CD4-positive, alpha-beta T cell treated with Interleukin-6 for 4 hours (primary cell): ENCODE measurements around the gene KRT76.
"Not testable (repeated sequence)": the region's sequence is repeated elsewhere in the genome, so short reads cannot be mapped to it uniquely, and the experiment has no call there.

Experiments used
- DNase-seq: peaks from one replicate; pipeline ENCODE4 v3.0.0-alpha.2; 2020; ENCODE audit warnings: mixed read lengths

The KRT76 gene

DNA sequence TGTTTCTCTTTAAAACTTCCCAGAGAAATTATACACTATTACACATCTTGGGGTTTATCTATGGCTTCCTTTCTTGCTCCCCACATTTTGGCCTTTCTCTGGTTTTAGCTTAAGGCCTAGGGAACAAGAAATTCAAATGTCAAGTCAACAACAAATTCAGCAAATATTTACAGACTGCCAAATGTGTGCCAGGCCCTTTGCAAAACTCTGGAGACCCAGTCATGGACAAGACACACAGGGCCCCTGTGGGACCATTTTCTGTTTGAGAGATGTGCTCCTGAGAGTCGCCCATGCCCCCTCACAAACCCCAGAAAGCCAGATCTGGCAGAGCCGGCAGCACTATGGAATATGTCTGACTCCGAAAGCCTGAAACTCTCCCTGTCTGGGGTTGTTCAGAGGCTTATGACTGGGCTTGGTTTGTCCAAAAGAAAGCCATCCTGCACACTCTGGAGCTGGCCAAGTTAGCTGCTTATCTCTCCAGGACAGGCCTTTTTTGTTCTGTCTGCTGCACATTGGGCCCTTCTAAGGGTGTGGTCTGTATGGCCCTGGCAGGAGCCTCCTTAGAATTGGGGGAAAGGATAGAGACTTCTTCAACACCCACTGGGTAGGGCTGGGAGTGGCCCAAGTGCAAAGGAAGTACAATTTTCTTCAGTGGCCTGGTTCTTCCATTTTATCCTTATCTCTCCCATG lies 19.8 kb upstream of the KRT76 start:
- DNase-seq = no peak

DNA sequence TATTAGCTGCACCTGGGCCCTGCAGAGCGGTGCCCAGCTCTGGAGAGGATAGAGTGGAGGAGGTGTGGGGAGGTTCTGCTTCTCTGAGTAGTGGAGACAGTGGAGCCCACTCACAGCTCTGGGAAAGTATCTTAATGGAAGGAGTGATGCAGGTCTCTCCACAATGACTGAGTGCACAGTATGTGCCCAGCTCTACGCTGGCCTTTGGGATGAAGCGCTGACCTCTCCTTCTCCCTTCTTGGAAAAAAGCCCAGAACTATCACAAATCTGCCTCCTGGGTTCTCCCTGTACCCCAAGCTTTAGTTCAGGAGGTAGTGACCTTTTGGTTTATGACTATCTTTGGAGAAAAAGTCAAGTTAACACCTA lies 19.3 kb upstream of the KRT76 start:
- DNase-seq = no peak

DNA sequence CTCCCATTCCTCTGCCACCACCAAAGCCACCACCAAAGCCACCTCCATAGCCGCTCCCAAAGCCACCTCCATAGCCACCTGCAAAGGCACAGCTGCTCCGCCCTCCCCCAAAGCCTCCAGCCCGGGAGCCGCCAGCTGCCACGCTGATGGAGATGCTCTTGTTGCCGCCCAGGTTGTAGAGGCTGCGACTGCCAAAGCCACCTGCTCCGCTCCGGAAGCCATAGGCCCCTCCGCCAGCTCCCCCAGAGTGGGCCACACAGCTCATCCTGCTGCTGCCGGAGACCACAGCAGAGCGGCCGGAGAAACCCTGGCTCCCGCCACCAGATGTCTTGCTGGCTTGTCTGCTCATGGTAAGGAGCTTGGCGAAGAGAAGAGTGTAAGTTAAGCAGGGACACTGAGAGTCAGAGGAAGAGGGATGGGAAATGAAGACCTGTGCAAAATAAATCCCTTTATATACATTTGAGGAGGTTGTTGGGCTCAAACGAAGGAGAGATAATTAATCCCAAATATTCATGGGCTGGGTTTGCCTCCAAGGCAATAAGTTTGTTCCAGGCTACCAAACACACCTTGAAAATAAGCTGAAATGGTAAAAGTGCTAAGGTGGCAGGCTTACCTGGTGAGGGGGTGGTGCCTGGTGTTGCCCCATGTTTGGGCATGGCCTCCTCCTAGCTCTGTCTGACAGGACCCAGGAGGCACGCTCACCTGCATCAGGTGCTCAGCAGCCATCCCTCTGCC lies 18.7 kb upstream of the KRT76 start, which contains the start of gene KRT3:
TSS of gene KRT3 (minus strand) at position 424 of the 735 bp plus-strand sequence. CDS start at position 349, 75 bp downstream.
- DNase-seq = no peak

DNA sequence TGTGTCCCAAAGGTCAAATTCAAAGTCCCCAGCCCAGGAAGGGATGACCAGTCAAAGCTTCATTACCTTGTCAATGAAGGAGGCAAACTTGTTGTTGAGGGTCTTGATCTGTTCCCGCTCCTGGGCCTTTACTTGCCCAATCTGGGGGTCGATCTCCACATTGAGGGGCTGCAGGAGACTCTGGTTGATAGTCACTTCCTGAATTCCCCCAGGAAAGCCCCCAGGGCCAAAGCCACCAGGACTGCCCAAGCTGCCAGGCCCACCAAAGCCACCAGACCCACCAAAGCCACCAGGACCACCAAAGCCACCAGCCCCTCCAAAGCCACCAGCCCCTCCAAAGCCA lies 18.2 kb upstream of the KRT76 start:
- DNase-seq = not testable (repeated sequence)

DNA sequence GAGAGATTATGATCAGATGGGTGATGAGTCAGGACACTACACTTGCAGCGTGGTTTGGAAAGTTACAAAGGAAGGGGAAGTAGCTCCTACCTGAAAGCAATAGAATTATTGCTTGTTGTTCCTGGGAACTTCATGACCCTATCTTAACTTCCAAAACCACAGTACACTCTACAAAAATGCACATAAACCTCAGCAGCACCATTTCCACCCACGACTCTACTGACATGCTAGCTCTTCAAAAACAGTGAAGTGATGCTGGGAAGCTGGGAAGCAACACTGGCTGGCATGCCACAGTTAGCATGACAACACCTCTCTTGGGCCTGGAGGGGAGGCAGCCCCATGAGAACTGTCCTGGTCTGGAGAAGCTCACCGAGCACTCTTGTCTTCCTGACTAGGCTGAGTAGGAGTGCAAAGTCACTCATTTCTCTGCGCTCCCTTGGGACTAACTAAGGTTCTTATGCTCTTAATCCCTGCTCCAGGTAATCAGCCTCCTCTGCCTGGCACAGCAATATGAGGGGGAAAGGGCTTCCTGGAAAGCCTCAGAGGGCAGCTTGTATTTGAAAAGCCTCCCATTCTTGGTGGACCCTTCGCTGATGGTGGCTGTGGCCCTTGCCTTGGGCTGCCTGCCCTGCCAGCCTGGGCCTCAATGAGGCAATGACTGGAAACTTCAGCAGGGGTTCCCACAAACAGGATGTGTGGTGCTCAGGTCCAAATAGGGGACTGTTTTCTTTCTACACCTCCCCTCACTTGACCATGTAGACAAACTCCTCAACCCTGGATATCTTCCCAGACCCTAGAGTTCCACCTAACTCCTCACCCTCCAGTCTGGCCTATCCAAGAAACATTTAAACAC lies 17.6 kb upstream of the KRT76 start:
- no peak for DNase-seq

DNA sequence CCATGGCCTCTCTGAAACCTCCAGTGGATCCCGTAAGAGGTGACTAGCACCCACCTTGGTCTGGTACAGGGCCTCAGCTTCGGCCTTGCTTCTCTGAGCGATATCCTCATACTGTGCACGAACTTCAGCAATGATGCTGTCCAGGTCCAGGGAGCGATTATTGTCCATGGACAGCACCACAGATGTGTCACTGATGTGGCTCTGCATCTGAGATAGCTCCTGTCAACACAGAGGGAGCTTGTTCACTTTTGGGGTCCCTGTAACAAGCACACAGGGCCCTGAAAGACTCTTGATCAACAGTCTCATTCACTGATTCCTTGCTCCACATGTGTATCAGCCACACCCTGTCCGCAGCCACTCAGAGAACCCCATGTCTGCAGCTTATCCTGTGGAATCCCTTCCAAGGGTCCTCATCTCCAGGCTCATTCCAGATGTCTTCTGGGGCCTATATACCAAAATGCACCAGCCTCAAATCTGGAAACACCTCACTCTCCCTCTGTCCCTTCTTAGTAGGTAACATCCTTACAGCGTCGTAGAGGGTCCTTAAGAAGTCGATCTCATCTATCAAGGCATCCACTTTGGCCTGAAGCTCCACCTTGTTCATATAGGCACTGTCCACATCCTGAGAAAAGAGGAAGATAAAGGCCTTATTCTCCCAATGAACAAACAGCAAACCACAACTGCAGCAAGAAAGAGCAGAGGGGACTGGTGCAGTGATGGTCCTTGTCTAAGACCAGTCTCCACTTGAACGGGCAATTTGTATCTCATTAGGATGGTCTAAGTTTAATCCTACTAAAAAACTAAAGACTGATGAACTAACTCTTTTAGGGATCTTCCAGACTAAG lies 15.3 kb upstream of the KRT76 start:
- no peak for DNase-seq

DNA sequence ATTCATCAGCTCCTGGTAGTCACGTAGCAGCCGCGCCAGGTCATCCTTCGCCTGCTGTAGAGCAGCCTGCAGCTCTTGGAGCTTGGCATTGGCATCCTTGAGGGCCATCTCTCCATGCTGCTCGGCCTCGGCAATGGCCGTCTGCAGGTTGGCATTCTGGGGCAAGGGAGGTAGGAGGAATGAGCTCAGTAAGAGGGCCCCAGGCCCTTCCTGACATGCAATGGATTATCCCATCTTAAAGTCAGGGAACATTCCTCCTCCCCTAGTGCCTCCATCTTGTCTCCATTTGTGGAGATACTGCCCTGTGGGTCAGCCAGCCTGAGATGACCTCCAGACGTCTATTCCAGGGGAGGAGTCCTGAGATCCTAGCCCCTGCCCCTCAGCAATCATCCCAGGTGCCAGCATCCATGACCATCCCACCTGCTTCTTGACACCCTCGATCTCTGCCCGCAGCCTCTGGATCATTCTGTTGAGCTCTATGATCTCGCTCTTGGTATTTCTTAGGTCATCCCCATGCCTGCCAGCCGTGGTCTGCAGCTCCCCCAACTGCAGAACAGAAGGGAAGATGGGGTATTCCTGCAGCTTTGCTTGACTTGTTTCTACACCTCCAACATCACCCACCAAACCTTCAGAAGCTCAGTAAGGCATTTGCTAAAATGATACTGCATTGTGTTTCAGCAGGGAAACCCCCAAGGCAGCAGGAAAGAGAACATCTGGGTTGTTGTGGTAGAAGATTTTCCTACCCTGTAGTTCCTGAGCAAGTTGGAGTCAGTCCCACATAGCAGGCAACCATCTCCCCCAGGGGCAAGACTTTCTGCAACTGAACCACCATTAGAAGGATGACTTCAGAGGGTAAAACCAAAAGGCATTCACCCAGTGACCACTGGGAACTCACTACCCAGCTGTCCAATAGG lies 14.4 kb upstream of the KRT76 start:
- no peak for DNase-seq

DNA sequence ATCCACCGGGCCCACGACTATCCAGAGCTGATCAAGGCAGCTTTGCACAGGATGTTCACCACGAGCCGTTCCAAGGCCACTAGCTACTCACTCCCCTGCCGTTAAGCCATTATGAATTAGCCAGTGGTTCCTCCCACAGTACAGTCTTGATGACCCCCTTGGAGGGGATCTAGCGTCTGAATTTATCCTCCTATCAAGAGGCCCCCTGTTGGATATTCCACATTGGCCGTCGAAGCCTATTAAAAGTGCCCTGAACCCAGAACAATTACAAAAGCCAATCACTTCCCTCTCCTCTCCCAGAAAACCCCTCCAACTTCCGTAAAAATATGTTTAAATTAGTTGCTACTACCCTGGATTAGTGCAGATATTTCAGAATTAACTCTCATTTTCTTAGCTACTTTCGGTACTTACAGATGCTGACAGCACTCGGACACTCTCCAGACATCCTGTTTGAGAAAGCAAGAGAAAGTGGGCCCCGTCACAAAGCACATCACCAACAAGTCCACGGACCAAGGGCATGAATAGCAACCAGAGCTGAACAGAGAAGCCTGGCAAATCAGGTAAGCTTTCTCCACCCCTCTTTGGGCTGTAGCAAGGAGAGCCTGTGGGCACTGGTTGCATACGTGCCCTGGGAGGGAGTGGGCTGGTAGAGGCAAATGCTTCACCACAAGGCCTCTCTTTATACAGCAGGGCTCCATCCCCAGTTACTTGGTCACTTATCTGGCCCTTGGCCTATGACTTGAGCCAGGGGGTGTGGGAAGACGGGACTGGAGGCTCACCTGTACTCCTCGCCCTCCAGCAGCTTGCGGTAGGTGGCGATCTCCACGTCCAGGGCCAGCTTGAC lies 13.5 kb upstream of the KRT76 start:
- DNase-seq = no peak

DNA sequence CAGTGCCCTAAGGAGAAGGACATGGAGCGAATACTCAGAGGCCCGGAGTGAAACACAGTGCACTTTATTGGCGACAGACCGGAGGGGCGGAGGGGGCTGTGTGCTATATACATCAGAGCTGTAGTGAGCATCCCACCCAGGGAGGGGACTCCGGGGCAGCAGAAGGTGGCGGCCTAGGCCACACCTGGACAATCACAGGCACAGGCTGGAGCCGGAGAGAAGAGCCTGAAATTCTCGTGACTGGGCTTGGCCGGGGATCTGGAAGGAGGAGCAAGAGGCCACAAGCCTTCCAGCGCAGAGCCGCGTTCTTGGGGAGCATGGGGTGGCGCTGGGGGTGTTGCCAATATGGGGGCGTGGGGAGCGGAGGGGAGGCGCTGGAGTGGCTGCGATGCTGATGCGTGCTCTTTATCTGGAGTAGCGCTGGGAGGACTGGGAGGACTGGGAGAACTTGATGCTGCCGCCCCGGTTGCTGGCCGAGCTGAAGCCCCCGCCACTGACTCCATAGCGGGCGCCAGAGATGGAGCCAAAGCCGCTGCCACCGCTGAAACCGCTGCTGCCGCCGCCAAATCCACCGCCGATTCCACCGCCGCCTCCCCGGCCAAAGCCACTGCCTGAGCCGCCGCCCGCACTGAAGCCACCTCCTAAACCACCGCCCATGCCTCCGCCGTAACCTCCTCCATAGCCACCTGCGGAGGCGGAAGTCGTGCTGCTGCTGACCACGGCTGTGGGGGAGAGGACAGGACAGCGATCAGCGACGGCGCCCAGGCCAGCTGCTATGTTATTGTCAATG lies 12.7 kb upstream of the KRT76 start:
- peak; percentile 6 for DNase-seq

DNA sequence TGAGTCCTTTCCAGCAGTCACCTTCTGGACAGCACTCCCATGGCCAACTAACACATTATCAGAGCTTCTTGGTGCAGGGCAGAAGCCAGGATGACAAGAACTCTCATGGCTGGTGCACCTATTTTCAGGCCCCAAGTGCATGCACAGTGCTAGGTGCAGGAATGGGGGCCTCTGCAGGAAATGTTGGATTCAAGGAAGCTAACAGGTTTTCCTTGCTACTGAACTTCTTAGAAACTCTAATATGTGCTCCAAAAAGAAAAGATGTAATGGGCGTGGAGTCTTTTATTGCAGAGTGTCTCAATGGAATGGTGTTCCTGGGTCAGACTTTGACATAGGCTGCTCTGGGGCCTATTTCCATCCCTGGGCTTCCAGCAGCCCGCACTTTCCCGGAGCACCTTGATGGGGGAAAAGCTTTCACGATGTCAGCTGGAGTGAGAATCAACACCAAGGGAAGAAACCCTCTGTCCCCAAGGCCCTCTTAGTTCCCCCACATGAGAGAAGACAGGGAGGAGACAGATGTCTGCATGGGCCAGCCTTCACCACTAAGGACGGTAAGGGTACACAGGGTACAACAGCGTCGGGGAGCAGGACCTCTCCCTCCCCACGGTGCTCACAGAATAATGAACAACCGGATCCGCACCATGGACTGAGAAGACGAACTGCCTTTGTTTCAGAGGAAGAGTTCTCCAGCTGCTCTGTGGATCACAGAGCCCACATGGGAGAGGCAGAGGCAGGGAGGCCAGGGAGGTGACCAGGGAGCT lies 11.9 kb upstream of the KRT76 start:
- no peak for DNase-seq

DNA sequence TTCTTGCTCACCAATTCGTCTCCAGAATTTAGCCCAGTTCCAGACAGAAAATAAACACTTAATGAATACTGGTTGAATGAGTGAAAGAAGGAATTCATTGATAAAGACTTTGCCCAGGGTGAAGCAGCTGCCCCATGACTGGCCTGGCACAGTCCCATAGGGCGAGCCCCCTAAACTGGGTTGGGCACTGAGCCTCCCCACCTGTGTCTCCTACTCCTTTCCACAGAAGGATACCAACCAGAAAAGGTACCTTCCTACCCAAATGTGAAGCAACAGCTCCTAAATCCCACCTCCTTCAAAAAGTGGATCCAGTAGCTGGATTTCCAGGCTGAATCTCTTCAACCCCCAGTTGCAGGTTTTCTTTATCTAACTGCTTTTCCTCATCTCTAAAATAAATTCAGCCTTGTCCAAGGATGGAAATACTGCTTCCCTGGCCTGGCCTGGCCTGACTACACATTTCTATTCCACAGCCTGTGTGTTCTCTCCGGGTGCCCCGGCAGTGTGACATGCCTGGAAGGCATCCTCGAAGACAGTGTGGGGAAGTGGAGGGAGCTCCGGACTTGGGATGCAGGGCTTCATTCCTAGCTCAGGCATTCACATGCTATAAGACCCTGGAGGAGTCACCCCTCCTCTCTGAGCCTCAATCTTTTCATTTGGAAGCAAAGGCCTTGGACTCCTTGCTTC lies 11.2 kb upstream of the KRT76 start:
- no peak for DNase-seq

DNA sequence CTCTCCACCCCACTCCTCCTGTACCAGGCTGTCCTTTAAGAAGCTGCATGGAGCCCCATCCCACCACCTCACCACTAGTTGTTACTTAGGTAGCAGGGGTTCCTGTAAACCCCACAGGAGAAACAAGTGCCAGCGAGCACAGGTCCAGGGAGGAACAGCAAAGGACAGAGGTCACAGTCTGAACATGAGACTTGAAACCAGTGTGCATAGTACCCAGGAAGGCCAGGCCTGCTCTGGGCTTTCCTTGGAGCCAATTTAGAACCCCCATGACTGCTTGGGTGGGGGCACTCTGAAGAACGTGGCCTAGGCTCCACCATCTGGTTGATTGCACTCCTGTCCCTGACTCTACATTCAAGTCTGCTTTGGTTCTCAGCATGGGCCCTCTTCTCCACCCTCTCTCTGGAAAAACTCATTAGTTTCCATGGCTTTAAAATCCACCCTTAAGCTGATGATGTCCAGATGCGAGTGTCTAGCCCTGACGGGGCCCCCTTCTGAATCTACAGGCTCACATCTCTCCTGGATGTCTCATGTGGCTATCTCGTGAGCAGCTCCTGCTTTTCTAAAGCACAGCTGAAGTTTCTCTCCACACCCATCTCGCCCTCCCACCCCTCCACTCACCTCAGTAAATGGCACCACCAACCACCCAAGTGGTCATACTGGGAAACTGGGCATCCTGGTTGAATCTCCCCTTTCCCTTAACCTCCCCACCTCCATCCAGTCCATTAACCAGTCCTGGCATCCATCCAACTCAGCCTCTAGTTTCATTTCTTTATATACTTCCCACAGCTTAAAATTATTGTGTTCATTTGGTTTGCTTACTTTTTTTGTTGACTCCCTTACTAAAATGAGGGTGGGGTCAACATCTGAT lies 10.4 kb upstream of the KRT76 start:
- DNase-seq = no peak

DNA sequence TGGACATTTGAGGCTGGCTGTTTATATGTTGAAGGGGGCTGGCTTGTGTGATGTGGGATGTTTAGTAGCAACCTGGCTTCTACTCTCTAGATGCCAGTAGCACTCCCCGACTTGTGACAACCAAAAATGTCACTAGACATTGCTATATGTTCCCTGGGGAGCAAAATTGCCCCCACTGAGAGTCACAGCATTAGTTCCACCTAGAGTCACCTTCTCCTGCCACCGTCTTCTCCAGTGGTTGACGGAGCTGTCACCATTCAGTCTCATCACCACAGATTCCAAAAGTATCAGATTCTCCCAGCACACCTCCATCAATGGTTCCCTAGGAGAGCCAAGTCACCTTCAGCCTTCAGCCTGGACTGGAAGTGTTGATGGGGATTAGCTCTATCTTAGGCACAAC lies 7.8 kb upstream of the KRT76 start:
- DNase-seq = no peak

DNA sequence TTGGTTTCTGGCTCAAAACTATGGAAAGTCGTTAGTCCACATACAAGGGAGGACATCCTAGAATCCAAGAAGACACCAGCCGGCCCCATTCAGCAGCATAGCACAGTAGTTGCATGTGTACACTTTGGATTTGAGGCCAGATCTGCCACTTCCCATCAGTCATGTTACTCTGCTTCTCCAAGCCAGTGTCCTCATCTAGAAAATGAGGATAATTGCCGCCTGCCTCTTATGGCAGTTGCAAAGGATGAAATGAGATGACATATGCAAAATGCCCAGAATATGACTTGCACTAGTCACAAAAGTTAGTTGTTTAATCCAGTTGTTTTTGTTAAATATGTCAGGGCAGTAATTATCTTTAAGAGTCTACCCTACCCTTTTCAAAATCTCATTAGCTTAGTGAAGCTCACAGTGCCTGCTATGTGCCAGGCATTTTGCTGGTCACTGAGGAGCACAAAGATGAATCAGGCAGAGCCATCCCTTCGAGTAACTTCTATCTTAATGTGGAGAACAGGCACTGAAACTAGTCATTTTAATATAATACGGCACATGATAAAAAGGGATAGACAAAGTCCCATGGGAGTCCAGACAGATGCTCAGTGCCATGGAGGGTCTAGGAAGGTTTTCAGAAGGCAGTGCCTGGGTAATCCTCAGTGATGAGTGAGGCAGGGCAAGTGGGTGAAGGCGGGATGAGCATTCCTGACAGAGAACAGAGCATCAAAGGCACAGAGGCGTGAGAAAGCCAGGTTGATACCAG lies 6.6 kb upstream of the KRT76 start:
- no peak for DNase-seq

DNA sequence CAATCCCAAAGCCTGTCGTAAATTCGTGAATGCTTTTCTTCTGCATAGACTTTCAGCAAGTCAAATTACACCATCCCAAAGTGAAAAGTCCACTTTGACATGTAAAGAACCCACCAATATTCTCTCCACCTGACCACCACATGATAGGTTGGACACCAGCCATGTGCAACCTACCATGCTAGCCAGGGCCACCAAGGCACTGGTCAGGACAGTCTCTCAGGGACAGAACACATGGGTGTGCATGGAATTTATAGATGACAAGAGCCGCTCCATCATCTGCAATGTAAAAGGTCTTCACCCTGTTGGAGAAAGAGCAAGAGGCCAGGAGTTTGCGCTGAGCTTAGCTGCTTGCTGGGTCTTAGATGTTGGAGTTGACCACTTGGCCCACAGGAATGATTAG lies 5.4 kb upstream of the KRT76 start:
- DNase-seq = no peak

DNA sequence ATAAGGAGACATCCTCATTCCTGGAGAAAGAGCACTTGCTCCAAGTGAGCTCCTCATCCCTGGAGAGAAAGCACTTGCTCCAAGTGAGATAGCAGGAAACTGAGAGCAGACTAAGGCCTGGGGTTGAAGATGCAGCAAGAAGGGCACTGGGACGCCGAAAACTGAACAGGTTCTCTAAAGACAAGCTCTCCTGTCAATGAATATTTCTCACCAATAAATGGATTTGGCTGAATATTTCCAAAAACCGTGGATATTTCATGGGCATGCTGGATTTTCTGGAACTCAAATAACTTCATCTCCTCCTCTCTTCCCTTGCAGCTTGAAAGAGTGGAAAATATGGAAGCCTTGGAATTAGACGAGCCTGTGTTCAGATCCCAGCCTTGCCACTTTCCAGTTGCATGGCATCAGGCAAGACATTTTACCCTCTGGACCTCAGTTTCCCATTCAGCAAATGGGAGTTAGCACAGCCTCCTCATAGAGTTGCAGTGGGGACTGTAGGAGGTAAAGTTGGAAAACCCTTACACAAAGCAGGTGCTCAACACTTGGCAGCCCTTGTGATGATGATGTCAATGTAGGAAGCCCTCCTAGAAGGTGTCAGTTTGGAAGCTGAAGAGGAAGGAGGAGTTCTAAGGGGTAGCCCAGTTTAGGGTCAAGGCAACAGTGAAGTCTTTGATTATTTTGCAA lies 4.4 kb upstream of the KRT76 start:
- DNase-seq = no peak
